Keratinocyte (primary cell): ENCODE results near the gene NUP133.

ENCODE experiments used
- CTCF ChIP-seq, 3 experiments: IDR thresholded peaks in 1 of 3; conservative IDR thresholded peaks in 1 of 3; optimal IDR thresholded peaks in 1 of 3; 2 replicates in 2 of 3; 3 replicates in 1 of 3; pipeline versions ENCODE3 to v1.5.1; 2011; ENCODE audit warnings: low read length in 3 of 3, mild to moderate bottlenecking in 3 of 3, moderate library complexity in 2 of 3, control low read depth in 1 of 3, inconsistent platforms in 1 of 3; ENCODE audit not compliant: insufficient read depth in 2 of 3; ENCODE audit errors: extremely low read depth in 1 of 3
- EZH2 ChIP-seq: IDR thresholded peaks from one replicate; pipeline ENCODE4 v1.6.1; 2012; ENCODE audit warnings: inconsistent platforms, mild to moderate bottlenecking, low read length, moderate library complexity

- TF ChIP-seq CTCF (optimal IDR thresholded peaks at IDR 0.05 in 1 of 3, IDR thresholded peaks at IDR 0.05 in 1 of 3, conservative IDR thresholded peaks at IDR 0.05 in 1 of 3; ENCODE audit: extremely low read depth in 1 of 3, insufficient read depth in 2 of 3, low read length in 3 of 3) (no peak), EZH2 (no peak)
These were observed 98.3 kb downstream of the NUP133 start for GRCh38 chr1:229409616-229410369.
